A673 (cell line): ENCODE data around the gene GTF3C1.

ENCODE experiments used
- EZH2 ChIP-seq: fragments of 200-600 bp; sonication (generic); IDR thresholded peaks from 2 replicates; pipeline ENCODE4 v1.6.1; 2017; ENCODE audit warnings: borderline replicate concordance, low read depth, mild to moderate bottlenecking, mixed read lengths, antibody characterized with exemption, low read length; ENCODE audit not compliant: poor library complexity, severe bottlenecking
- TF ChIP-seq, protein P1 (sequence below): fragments of 300-800, 200-600 bp; sonication (generic); conservative IDR thresholded peaks from 2 replicates; pipeline ENCODE4 v1.5.1; 2017; ENCODE audit warnings: low read depth, mild to moderate bottlenecking, antibody characterized with exemption, low read length, moderate library complexity, mixed read lengths

- TF ChIP-seq, protein P1, sequence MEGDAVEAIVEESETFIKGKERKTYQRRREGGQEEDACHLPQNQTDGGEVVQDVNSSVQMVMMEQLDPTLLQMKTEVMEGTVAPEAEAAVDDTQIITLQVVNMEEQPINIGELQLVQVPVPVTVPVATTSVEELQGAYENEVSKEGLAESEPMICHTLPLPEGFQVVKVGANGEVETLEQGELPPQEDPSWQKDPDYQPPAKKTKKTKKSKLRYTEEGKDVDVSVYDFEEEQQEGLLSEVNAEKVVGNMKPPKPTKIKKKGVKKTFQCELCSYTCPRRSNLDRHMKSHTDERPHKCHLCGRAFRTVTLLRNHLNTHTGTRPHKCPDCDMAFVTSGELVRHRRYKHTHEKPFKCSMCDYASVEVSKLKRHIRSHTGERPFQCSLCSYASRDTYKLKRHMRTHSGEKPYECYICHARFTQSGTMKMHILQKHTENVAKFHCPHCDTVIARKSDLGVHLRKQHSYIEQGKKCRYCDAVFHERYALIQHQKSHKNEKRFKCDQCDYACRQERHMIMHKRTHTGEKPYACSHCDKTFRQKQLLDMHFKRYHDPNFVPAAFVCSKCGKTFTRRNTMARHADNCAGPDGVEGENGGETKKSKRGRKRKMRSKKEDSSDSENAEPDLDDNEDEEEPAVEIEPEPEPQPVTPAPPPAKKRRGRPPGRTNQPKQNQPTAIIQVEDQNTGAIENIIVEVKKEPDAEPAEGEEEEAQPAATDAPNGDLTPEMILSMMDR: peak; percentile 34
- TF ChIP-seq EZH2: no peak
These were observed 121.5 kb downstream of the GTF3C1 start for GRCh38 chr16:27428026-27428785.
